ENCODE results near the gene ZNF491.
"Not testable (repeated sequence)": the region's sequence is repeated elsewhere in the genome, so short reads cannot be mapped to it uniquely, and the experiment has no call there.

ZNF491 gene

DNA sequence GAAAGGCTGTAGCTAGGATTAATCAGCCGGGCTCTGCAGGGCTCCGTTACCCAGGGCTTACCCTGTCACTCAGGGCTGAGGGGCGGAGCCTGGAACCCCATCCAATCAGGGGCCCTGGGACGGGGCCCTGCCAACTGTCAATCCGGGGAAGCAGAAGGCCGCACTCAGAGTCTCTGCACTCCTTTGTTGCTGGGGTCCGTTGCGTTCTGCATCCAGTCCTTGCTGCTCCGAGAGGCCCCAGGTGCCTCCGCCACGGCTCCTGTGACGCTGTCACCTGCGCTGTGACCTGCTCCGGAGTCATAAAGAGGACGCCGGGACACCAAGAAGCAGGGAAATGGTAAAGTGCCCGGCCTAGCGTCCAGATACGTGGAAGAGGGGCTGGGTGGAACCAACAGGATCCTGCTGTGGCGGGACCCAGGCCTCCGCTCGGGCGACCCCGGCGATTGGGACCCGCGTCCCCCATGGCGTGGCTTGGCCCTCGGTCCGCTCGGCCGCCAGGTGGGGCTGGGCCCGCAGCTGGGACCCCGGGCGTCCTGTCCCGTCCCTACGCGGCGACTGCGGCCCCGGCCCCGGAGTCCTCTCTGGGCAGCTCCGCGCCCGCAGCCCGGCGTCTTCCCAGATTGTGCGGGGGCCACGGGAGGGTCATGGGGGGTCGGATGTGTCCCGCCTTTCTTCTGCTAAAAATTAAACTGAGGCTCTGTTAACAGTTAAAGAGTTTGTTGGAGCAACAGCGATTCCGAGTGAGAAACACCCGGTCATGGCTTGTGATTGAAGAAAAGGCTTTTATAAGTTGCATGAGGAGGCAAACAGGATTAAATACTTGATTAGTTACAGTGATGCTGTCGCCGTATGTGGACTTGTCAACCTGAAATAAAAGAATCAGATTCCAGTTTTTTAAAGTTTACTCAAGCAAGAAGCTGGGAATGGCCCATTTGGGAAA, at the start of gene ZNF491:
Gene ZNF491, plus strand, starts transcription at position 133 of the 940 bp plus-strand sequence. CDS start 7,431 bp downstream, outside the sequence.
- DNase-seq (ENCODE audit: low read depth in 2 of 2): peak; percentile 70 to 77

DNA sequence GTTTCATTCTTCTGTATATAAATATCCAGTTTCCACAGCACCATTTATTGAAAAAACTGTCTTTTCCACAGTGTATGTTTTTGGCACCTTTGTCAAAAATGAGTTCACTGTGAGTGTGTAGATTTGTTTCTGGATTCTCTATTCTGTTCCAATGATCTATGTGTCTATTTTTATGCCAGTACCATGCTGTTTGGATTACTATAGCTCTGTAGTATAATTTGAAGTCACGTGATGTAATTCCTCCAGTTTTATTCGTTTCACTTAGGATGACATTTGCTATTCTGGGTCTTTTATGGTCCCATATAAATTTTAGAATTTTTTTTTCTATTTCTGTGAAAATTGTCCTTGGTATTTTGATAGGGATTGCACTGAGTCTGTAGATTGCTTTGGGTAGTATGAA, 48.6 kb upstream of the ZNF491 start:
- no peak for DNase-seq (ENCODE audit: low read depth in 2 of 2)

DNA sequence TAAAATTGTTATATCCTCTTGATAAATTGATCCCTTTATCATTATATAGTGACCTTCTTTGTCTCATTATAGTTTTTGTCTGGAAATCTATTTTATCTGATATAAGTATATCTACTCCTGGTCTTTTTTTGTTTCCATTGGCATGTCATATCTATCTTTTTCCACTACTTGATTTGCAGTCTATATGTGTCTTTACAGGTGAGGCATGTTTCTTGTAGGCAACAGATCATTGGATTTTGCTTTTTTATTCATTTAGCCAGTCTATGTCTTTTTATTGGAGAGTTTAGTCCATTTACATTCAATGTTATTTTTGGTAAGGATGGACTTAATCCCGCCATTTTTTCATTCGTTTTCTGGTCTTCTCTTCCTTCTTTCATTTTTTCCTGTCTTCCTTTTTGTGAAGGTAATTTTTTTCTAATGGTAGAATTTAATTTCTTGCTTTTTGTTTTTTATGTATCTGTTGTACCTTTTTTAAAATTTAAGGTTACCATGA, 46.0 kb upstream of the ZNF491 start:
- DNase-seq (ENCODE audit: low read depth in 2 of 2): no peak

DNA sequence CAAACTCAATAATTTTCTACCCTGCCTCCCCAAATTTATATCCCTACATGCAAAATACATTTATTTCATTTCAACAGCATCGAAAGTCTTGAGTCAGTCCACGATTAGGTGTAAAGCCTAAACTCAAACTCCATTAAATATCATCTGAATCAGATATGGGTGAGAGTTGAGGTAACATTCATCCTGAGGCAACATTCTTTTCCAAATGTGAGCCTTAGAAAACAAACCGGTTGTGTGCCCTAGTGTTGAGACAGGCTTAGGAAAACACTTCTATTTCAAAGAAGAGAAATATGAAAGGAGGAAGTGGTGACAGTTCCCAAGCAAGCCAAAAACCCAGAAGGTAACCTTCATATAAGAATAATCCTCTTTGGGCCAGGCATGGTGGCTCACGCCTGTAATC, 43.7 kb upstream of the ZNF491 start:
- no peak for DNase-seq (ENCODE audit: low read depth in 2 of 2)

DNA sequence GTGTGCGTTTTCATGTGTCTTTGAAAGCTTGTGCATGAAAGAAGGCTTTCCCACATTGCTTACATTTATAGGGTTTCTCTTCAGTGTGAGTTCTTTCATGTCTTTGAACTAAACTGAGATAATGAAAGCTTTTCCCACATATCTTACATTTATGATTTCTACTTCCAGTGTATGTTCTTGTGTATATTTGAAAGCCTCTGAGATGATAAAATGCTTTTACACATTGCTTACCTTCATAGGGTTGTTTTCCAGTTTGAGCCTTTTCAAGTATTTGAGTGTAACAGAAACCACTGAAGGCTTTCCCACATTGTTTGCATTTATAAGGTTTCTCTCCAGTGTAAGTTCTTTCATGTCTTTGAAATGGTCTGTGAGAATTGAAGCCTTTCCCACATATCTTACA, 41.4 kb upstream of the ZNF491 start:
- DNase-seq (ENCODE audit: low read depth in 2 of 2): no peak

DNA sequence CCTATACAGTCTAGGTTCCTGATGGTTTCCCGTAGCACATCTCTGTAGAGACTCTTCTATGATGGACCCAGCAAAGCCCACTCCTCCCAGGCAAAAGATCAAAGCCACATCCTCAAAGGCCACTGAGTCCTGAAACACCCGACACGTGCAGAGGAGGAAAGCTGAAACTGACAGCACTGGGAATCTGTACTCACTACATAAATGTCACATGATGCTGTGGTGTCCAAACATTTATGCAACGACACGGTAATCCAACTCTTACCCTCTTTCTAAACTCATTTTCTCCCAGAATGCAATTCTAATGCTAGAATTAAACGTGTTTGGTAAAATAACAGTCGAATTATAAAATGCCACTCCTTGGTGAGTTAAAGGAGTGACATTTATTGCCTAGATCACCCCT, 38.5 kb upstream of the ZNF491 start:
- no peak for DNase-seq (ENCODE audit: low read depth in 2 of 2)

DNA sequence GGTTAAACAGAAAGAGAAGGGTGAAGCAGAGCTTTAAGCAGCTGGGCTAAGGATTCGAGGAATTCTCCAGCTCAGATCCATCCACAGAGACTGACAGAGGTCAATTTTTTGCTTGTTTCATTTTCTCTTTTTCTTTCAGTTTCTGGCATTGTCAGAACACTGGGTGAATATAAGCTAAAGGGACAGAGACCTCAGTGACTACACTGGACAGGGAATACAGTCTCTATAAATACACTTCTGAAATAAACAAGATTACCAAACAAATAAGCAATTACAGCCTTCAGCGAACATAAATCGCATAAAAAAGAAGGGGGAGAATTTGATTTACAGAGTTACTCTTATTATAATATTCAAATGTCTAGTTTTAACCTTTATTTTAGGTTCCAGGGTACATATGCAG, 35.2 kb upstream of the ZNF491 start:
- no peak for DNase-seq (ENCODE audit: low read depth in 2 of 2)

DNA sequence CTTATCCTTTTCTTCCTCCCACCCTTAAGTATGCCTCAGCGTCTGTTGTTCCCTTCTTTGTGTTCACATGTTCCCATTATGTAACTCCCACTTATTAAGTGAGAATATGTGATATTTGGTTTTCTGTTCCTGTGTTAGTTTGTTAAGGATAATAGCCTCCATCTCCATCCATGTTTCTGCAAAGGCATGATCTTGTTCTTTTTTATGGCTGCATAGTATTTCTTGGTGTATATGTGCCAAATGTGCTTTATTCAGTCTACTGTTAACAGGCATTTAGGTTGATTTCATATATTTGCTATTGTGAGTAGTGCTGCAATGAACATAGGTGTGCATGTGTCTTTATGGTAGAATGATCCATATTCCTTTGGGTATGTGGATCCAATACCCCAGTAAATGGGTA, 34.7 kb upstream of the ZNF491 start:
- no peak for DNase-seq (ENCODE audit: low read depth in 2 of 2)

DNA sequence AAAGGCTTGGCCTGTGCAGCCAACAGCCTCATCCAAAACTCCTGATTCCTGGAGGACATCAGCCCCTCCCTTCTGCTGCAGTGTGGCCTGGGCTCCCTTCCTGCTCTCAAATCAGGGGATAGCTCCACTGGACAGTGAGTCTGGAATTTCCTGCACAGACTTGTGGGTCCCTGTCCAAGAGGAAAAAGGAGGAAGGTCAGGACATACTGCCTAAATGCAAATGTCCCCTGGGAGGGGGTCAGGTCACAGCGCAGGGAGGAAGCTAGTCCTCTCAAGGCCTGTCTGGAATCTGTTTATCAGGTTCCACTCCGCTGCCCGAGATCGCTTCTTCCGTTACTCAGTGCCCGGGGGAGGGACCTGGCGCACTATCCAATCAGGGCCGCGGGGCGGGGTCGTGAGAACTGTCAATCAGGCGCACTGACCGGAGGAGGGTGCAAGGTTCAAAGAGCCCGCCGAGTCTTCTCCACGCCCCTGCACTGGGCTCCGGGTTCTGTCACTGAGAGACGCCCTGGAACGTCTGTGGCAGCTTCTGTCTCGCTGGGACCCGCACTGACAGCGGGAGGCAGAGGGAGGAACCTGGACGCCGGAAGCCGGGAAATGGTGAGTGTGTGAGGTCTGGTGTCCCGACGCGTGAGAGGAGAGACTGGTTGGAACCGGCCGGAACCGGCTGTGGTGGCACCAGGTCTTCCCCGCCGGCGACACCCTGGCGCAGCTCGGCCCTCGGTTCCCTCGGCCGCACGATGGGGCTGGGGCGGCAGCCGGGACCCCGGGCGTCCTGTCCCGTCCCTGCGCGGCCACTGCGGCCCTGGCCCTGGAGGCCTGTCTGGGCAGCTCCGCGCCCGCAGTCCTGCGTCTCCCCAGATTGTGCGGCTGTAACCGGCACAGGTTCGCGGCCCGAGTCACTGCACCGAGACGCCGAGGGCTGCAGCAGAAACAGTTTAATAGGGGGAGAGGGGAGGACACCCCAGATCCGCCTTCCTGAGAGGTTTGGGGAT, 31.4 kb upstream of the ZNF491 start, which contains the start of gene ZNF441:
Gene ZNF441, plus strand, starts transcription at position 404 of the 995 bp plus-strand sequence. Its CDS starts 194 bp downstream, at position 598.
- peak; percentile 84 to 86 for DNase-seq (ENCODE audit: low read depth in 2 of 2)

DNA sequence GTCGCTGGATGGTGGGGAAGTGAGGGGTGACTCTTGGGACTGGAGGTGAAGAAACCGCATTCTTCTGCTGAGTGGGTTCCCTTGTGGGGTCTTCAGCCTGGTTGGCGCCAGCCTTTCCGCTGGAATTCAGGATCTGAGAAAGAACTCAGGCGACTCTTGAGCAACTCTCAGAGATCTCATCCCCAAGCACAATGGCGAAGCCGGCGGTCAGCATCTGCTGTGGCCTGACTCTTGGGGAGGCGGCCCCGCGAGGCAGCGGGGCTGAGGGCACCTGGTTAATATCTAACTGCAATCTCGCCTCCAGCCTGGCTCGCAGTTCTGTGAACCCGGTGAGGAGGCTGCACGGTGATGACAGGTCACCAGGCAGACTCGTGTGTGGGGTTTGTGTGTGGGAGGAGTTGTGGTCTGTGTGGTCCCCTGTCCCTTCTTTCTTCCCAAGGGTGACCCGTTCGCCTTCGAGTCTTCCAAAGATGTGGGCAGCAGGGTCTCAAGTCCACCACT, 30.6 kb upstream of the ZNF491 start:
- DNase-seq (ENCODE audit: low read depth in 2 of 2): no peak

DNA sequence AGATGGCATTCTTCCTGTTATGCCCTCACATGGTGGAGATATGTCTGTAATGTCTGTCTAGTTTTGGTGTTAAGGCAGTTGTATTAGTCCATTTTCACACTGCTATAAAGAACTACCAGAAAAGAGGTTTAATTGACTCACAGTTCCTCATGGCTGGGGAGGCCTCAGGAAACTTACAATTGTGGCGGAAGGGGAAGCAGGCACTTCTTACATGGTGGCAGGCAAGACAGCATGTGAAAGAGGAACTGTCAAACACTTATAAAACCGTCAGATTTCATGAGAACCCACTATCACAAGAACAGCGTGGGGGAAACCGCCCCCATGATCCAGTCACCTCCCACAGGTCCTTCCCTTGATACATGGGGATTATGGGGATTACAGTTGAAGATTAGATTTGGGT, 28.3 kb upstream of the ZNF491 start:
- DNase-seq (ENCODE audit: low read depth in 2 of 2): no peak

DNA sequence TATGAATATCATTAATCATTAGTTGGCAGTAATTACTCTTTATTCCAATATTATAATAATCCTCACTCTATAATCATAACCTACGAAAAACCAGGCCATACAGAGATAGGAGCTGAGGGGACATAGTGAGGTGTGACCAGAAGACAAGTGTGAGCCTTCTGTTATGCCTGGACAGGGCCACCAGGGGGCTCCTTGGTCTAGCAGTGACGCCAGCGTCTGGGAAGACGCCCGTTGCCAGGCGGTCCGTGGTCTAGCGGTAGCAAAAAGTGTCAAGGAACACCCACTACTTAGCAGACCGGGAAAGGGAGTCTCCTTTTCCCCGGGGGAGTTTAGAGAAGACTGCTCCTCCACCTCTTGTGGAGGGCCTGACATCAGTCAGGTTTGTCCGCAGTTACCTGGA, 26.8 kb upstream of the ZNF491 start:
- not testable (repeated sequence) for DNase-seq (ENCODE audit: low read depth in 2 of 2)

DNA sequence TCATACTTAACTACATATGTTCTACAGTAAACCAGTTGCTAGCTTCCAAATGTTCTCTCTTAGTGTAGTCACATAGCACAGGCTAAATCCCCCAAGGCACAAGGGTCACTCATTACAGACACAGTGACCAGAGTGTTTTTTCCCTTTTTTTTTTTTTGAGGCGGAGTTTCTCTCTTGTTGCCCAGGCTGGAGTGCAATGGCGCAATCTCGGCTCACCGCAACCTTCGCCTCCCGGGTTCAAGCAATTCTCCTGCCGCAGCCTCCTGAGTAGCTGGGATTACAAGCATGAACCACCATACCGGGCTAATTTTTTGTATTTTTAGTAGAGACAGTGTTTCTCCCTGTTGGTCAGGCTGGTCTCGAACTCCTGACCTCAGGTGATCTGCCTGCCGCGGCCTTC, 21.7 kb upstream of the ZNF491 start:
- DNase-seq (ENCODE audit: low read depth in 2 of 2): not testable (repeated sequence)

DNA sequence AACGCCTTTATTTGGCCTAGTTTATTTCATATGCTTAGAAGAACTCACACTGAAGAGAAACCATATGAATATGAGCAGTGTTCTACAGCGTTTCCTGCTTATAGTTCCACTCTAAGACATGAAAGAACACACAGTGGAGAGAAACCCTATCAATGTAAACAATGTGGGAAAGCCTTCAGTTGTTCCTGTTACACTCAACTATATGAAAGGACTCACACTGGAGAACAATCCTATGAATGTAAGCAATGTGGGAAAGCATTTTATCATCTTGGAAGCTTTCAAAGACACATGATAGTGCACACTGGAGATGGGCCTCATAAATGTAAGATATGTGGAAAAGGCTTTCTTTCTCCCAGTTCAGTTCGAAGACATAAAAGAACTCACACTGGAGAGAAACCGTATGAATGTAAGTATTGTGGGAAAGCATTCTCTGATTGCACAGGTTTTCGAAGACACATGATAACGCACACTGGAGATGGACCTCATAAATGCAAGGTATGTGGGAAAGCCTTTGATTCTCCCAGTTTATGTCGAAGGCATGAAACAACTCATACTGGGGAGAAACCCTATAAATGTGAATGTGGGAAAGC, 17.8 kb upstream of the ZNF491 start:
- DNase-seq (ENCODE audit: low read depth in 2 of 2): no peak

DNA sequence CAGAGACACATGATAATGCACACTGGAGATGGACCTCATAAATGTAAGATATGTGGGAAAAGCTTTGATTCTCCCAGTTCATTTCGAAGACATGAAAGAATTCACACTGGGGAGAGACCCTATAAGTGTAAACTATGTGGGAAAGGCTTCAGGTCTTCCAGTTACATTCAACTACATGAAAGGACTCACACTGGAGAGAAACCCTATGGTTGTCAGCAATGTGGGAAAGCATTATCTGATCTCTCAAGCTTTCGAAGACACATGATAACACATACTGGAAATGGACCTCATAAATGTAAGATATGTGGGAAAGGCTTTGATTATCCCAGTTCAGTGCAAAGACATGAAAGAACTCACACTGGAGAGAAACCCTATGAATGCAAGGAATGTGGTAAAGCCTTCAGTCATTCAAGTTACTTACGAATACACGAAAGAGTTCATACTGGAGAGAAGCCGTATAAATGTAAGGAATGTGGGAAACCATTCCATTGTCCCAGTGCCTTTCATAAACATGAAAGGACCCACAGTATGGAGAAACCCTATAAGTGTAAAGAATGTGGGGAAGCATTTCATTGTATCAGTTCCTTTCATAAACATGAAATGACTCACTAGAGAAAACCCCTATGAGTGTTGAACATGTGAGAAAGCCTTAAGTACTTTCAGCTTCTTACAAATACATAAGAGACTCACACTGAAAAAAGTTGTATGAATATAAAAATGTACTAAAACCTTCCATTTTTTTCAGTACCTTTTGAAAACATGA, 16.8 kb upstream of the ZNF491 start:
- no peak for DNase-seq (ENCODE audit: low read depth in 2 of 2)

DNA sequence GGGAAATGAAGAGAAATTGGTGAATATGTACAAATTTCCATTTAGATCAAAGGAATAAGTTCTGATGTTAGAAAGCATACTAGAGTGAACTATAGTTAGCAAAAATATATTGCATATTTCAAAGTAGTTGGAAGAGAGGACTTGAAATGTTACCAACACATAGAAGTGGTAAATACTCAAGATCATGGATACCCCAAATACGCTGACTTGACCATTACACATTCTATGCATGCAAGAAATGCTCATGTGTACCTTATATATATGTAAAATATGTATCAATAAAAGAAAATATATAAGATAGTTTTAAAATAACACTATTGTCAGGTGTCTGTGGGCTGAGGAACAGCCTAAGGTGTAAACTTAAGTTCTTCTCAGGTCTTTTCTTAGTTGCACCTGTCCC, 14.6 kb upstream of the ZNF491 start:
- DNase-seq (ENCODE audit: low read depth in 2 of 2): no peak

DNA sequence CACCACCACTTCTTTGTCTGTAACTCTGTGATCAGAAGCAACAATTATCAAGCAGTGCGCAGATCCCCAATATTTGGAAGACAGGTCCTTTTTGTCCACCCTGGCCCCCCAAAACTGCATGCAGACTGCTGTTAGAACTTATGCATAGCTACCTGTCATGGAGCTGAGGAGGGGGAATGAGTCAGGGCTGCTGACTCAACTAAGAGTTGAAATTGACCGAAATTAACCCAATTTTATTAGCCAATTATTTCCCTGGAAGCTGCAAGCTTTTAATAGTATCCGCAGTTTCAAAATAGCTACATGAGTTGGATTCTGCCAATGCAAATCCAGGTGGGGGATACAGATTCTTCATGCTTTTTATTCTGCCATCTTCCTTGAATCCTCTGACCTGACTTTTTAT, 14.0 kb upstream of the ZNF491 start:
- DNase-seq (ENCODE audit: low read depth in 2 of 2): no peak

DNA sequence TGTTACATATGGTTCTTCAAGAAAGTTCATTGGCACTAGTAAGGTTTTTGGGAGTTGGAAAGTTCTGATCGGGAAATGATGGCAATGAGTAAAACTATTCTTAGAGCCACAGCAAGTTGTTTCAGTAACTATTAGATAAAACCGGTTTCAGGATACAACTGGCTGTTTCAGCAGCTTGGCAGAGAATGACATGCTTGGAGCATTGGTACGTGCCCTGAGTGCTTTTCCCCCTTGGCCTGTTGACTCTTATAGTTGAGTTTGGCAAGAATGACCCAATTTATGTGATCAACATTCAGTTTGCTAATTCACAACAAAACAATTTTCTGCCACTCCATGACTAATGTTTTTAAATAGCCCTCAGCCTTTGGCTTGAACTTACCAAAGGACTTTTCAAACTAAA, 10.8 kb upstream of the ZNF491 start:
- no peak for DNase-seq (ENCODE audit: low read depth in 2 of 2)

DNA sequence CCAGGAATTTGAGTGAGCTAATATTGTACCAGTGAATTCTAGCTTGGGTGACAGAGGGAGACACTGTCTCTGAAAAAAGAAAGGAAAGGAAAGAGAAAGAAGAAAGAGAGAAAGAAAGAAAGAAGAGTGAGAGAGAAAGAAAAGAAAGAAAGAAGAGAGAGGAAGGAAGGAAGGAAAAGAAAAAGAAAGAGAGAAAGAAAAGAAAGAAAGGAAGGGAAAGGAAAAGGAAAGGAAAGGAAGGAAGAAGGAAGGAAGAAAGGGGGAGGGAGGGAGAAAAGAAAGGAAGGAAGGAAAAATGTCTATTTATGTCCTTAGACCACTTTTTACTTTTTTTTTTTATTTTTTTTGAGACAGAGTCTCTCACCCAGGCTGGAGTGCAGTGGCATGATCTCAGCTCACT, 5.4 kb upstream of the ZNF491 start:
- no peak for DNase-seq (ENCODE audit: low read depth in 2 of 2)

DNA sequence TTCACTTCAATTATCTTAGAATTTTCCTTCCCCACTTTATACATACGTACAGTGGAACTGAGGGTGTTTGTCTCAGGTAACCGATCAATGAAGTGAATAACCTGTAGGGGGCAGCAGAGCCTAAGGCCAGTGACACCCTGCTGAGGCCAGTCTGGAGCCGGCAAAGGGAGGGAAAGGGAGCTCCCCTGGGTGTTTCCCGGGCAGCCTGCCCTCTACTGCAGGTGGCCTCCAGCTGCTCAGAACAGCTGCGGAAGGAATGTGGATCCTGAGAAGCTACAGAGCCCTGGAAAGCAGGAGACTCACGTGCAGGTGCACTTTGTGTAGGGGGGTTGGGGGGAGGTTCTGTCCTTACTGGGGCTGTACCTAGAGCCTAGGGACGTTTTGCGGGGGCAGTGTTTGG, 832 bp upstream of the ZNF491 start:
- DNase-seq (ENCODE audit: low read depth in 2 of 2): peak; percentile 53 to 56

All from activated CD8-positive, alpha-beta memory T cell treated with anti-CD3 and anti-CD28 coated beads for 4 hours (primary cell).